ENCODE data around the gene COX7A2. TPM values are rescaled to one million over a fixed set of nuclear protein-coding genes. Genes with fewer than 3 reads are reported as not detected.

Gene COX7A2
- total RNA-seq, 1 donor from 2014 or later, result 280 TPM

DNA sequence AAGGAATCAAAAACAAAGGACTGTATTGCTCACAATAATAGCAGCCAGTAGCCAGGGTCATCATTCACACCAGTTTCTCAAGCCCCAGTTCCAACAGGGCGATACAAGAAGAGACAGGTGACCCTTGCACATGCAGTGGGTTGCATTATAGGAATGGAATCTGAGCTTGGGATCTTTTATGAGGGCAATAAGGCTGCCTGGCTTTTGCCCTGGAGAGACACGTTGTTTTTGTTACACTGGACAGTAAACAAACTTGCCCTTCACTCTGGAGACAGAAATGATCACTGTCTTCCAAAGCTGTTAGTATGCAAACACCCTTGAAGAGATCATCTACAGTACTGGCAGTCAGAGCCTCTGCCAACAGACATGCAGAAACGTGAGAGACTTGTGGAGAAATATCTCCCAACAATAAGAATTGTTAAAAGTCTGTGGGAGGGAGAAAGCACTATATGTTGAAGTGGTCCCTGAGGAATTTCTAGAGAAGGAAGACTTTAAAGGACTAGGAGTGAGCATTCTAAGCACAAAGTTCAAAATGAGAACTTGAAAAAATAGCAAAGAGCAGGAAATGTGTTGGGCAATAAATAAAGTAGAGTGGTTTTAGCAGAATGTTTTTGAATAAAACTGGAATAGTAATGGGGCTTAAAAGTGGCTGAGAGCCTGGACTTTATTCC, 31.5 kb downstream of the COX7A2 start:
- Histone ChIP-seq H3K9ac (ENCODE audit: low read depth in 1 of 3, low read length in 3 of 3) (no peak overlapping the region), H3K9me3 (ENCODE audit: control insufficient read depth in 3 of 3, low read length in 3 of 3) (no peaks in the 10 kb centered on the region), H3K4me3 (ENCODE audit: low read length in 3 of 3) (no peak overlapping the region), H3K27me3 (ENCODE audit: control insufficient read depth in 3 of 3, insufficient read depth in 3 of 3, low read length in 3 of 3) (peaks cover 6 to 17% (median 16%) of the 10 kb centered on the region in 3 donors), H3K4me1 (ENCODE audit: control insufficient read depth in 3 of 3, insufficient read depth in 3 of 3, low read length in 3 of 3) (peaks cover 4 to 9% (median 7%) of the 10 kb centered on the region in 3 donors), H3K36me3 (ENCODE audit: control insufficient read depth in 3 of 3, insufficient read depth in 3 of 3, low read length in 3 of 3) (no peaks in the 10 kb centered on the region), H3K27ac (ENCODE audit: low read depth, low read length) (no peak overlapping the region)

DNA sequence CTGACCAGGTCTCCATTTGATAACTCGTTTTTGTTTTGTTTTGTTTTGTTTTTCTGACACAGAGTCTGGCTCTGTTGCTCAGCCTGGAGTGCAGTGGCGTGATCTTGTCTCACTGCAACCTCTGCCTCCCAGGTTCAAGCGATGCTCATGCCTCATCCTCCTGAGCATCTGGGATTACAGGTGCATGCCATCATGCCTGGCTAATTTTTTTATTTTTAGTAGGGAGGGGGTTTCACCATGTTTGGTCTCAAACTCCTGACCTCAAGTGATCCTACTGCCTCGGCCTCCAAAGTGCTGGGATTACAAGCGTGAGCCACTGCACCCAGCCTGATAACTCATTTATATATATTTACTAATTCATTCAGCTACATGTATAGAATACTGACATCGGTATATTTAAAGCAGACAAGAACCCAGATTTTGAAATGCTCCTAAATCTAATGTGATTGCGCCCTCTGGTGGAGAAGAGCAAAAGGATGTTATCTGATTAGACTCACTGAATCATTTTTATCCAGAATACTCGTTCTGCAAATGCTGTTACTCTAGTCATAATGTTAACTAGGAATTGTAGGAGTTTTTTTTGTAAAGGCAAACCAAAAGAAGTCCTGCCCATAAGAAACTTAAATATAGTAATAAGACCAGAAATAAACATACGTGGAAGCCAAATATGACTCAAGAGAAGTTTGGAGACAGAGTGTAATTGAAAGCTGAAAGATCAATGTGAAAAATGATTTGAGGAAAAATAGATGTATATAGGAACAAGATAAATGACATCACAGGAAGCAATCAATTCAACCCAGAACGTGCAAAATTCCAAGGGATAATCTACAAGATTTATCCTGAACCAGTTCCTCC, 32.5 kb downstream of the COX7A2 start:
- Histone ChIP-seq H3K4me1 (ENCODE audit: control insufficient read depth in 3 of 3, insufficient read depth in 3 of 3, low read length in 3 of 3) (peaks cover 6 to 14% (median 12%) of the 10 kb centered on the region in 3 donors), H3K27ac (ENCODE audit: low read depth, low read length) (no peak overlapping the region), H3K9me3 (ENCODE audit: control insufficient read depth in 3 of 3, low read length in 3 of 3) (no peaks in the 10 kb centered on the region), H3K4me3 (ENCODE audit: low read length in 3 of 3) (no peak overlapping the region), H3K27me3 (ENCODE audit: control insufficient read depth in 3 of 3, insufficient read depth in 3 of 3, low read length in 3 of 3) (peaks cover 6 to 25% (median 24%) of the 10 kb centered on the region in 3 donors), H3K36me3 (ENCODE audit: control insufficient read depth in 3 of 3, insufficient read depth in 3 of 3, low read length in 3 of 3) (no peaks in the 10 kb centered on the region), H3K9ac (ENCODE audit: low read depth in 1 of 3, low read length in 3 of 3) (no peak overlapping the region)

DNA sequence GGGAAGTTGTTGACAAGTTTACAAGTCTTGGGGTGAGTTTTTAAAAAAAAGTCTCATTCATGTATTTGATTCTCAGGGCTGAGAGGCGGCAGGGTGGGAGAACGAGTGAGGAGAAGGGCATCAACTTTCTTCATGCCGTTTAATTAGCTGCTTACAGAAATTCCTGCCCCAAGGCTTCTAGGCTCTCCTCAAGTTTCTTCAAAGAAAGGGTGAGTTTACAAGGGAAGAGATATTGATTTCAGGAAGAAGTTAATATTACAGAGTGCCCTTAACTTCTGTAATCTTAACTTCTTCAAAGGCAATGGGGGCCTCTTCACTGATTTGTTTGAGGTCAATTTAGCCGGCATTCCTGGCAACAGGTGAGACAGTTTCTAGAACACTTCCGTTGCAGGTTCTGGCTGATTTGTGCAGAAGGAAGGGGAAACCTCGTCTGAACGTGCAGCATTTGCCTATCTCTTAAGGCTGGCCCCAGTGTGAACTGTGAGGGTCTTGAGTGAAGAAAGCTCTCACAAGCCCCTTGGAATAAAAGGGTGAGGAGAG, 34.3 kb downstream of the COX7A2 start:
- H3K36me3 ChIP-seq (ENCODE audit: control insufficient read depth in 3 of 3, insufficient read depth in 3 of 3, low read length in 3 of 3), result no peaks in the 10 kb centered on the region
- no peak overlapping the region for H3K4me3 ChIP-seq (ENCODE audit: low read length in 3 of 3)
- no peak overlapping the region for H3K27ac ChIP-seq (ENCODE audit: low read depth, low read length)

DNA sequence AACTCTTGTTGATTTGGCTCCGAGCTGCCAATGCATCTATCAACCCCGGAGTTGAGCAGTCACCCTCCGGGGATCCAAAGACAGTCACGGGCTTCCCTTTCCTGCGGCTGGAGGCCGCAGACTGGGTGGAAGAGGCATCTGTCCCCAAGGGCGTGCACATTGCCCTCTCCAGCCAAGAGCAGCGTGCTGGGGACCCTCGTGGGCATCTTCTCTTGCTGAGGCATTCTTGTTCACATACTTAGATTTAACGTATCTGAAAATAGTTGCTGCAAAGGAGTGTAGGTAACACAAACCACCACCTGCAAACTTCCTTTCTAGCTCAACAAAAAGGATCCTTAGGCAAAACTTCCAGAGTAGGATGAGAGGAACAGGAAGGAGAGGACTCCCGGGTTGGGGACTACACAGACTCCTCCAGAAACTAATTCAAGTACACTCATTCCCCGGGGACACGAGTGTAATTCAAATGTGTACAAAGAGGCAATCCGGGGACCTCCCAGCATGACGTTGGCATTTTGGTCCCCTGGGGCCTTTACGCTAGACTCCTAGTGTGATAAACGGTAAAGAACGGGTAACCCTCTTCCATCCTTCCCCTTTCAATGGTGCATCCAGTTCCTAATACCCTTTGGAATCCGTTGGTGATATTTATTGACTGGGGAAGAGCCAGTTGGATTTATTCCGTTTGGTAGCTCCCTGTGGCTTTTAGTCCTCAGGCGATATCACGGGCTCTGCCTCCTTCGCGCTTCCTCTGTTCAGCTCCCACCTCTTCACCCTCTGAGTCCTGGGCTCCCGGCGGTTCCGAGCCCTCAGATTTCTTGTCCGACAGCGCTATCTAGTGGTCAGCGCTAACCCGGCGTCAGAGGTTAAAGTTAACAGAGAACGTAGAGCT, 35.1 kb downstream of the COX7A2 start:
- Histone ChIP-seq H3K27ac (ENCODE audit: low read depth, low read length) (no peak overlapping the region), H3K4me1 (ENCODE audit: control insufficient read depth in 3 of 3, insufficient read depth in 3 of 3, low read length in 3 of 3) (peaks cover 23 to 35% (median 34%) of the 10 kb centered on the region in 3 donors), H3K36me3 (ENCODE audit: control insufficient read depth in 3 of 3, insufficient read depth in 3 of 3, low read length in 3 of 3) (no peaks in the 10 kb centered on the region), H3K9ac (ENCODE audit: low read depth in 1 of 3, low read length in 3 of 3) (peak overlapping the region; percentile 7 to 63 (median 41)), H3K4me3 (ENCODE audit: low read length in 3 of 3) (peak overlapping the region; percentile 47 to 70 (median 52)), H3K9me3 (ENCODE audit: control insufficient read depth in 3 of 3, low read length in 3 of 3) (no peaks in the 10 kb centered on the region), H3K27me3 (ENCODE audit: control insufficient read depth in 3 of 3, insufficient read depth in 3 of 3, low read length in 3 of 3) (peaks cover 20 to 49% (median 45%) of the 10 kb centered on the region in 3 donors)

More for the DNA sequence above, 34.3 kb downstream of the COX7A2 start:
- Histone ChIP-seq H3K27me3 (ENCODE audit: control insufficient read depth in 3 of 3, insufficient read depth in 3 of 3, low read length in 3 of 3) (peaks cover 15 to 43% (median 38%) of the 10 kb centered on the region in 3 donors), H3K9me3 (ENCODE audit: control insufficient read depth in 3 of 3, low read length in 3 of 3) (no peaks in the 10 kb centered on the region), H3K4me1 (ENCODE audit: control insufficient read depth in 3 of 3, insufficient read depth in 3 of 3, low read length in 3 of 3) (peaks cover 23 to 30% (median 29%) of the 10 kb centered on the region in 3 donors), H3K9ac (ENCODE audit: low read depth in 1 of 3, low read length in 3 of 3) (no peak overlapping the region)

DNA sequence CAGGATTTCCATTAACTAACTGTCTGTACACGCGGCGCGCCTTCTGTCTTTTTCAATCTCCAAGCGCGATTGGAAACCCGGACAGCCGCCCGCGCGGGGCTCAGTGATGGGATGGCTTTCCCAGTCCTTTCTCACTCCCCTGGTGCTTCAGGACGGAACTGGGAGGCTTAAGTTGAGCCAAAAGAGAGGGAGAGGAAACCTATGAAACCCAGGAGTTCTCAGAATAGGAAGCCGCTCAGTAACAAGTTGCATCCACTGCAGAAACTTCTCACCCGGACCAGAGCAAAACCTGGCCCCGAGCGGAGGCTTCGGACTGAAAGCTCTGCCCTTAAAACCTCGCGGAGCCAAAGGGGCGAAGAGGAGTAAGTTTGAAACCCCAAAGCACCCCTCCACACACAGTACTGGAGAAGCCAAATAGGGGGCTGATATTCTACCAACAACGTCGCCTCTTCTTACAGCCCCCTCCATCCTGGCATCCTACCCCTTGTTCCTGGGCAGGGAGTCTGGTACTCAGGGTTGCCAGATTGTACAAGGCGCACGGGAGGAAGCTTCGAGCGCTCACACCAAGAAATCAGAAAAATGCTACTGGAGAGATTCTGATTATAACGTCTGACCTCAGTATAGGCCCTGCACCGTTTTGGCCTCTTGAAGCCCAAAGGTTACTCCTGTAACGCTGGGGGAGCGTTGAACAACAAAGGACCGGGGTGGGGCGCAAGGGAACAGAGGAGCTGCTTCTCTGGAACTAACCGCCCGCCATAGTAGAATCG, 36.8 kb downstream of the COX7A2 start:
- Histone ChIP-seq H3K27ac (ENCODE audit: low read depth, low read length) (peak overlapping the region; percentile 50), H3K9me3 (ENCODE audit: control insufficient read depth in 3 of 3, low read length in 3 of 3) (no peaks in the 10 kb centered on the region), H3K27me3 (ENCODE audit: control insufficient read depth in 3 of 3, insufficient read depth in 3 of 3, low read length in 3 of 3) (peaks cover 31 to 60% (median 59%) of the 10 kb centered on the region in 3 donors), H3K4me3 (ENCODE audit: low read length in 3 of 3) (peak overlapping the region; percentile 72 to 78 (median 74)), H3K4me1 (ENCODE audit: control insufficient read depth in 3 of 3, insufficient read depth in 3 of 3, low read length in 3 of 3) (peaks cover 26 to 42% (median 35%) of the 10 kb centered on the region in 3 donors), H3K36me3 (ENCODE audit: control insufficient read depth in 3 of 3, insufficient read depth in 3 of 3, low read length in 3 of 3) (no peaks in the 10 kb centered on the region), H3K9ac (ENCODE audit: low read depth in 1 of 3, low read length in 3 of 3) (peak overlapping the region in 2 of 3 donors; percentile 36 to 50)

DNA sequence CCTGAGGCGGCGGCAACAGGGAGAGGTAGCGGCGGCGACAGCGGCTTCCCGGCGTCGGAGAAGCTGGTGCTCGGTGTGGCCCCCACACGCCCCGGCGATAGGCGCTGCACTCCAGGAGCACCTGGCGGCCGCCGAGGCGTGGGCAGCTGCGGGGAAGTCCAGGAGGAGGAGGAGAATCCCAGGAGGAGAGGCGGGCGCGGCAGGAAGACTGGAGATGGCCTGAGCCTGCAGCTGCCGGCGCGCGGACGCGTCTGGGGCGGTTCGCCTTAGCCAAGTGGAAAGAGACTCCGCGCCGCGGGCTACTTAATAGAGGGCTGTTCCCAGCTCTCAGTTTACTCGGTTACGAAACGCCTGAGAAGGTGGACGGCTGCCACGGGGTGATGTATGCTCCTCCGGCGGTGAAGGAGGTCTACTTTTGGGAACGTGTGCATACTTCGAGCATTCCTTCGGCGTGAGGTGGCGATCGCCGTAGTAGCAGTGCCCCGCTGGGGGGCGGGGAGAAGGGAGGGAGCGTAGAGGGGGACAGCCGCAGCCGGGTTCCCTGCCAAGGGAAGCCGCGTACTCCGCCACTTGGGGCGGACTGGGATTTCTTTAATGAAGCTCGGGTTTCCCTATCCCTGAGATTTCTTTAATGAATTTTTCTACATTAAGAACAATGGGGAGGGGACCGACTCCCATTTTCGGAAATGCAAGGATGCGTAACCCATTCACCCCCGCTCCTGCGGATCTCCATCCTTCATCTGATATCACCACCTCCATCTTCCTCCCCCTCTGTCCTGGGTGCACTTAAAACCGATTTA, 37.6 kb downstream of the COX7A2 start, which contains the start of gene COL12A1:
Gene COL12A1, minus strand, starts transcription at position 278 of the 800 bp plus-strand sequence. CDS start 3,261 bp downstream, outside the sequence.
- no peaks in the 10 kb centered on the region for H3K36me3 ChIP-seq (ENCODE audit: control insufficient read depth in 3 of 3, insufficient read depth in 3 of 3, low read length in 3 of 3)
- H3K4me1 ChIP-seq (ENCODE audit: control insufficient read depth in 3 of 3, insufficient read depth in 3 of 3, low read length in 3 of 3), result peaks cover 26 to 45% (median 35%) of the 10 kb centered on the region in 3 donors
- peak within 1 kb of the TSS; percentile 70 for H3K27ac ChIP-seq (ENCODE audit: low read depth, low read length)
- H3K9me3 ChIP-seq (ENCODE audit: control insufficient read depth in 3 of 3, low read length in 3 of 3), result no peaks in the 10 kb centered on the region
- peak within 1 kb of the TSS; percentile 71 to 77 (median 73) for H3K9ac ChIP-seq (ENCODE audit: low read depth in 1 of 3, low read length in 3 of 3)
- H3K27me3 ChIP-seq (ENCODE audit: control insufficient read depth in 3 of 3, insufficient read depth in 3 of 3, low read length in 3 of 3), result peaks cover 32 to 61% (median 59%) of the 10 kb centered on the region in 3 donors
- peak within 1 kb of the TSS; percentile 72 to 78 (median 74) for H3K4me3 ChIP-seq (ENCODE audit: low read length in 3 of 3)

DNA sequence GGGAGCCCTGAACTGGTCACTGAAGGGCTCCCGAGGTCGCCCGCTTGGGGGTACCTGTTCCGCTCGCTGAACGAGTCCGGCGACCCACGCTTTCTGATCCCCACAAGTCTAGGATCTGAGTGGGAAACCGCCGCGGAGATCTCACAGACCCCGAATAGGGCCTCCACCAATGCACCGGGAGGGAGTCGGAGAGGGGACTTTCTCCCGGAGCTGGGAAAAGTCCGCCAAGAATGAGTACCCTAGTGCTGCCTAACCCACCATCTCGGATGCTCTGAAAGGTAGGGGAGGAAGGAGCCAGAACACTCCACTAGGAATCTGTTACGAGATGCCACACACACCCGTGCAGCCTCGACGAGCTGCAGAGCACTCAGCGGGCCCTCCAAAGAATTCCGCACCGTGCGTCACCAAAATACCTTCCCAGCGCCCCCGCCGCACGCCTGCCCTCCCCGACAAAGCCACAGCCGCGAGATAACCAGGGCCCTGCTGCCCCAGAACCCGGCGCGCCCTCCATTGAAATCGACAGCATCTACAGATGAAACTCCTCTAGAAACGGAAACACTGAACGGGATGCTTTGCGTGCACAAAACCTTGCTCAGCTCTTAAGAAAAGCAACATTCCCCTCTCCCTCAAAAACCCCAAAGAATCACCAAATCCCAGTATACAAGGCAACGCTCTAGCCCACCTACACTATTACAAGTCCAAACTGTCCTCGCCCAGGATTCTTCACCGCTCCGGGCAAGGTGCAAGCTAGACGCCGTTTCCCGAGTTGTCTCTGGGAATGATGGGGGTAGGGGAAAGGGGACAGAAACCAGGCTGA, 38.4 kb downstream of the COX7A2 start:
- Histone ChIP-seq H3K36me3 (ENCODE audit: control insufficient read depth in 3 of 3, insufficient read depth in 3 of 3, low read length in 3 of 3) (no peaks in the 10 kb centered on the region), H3K9ac (ENCODE audit: low read depth in 1 of 3, low read length in 3 of 3) (peak overlapping the region; percentile 71 to 77 (median 73)), H3K27me3 (ENCODE audit: control insufficient read depth in 3 of 3, insufficient read depth in 3 of 3, low read length in 3 of 3) (peaks cover 32 to 61% (median 59%) of the 10 kb centered on the region in 3 donors), H3K4me3 (ENCODE audit: low read length in 3 of 3) (peak overlapping the region; percentile 72 to 78 (median 74)), H3K4me1 (ENCODE audit: control insufficient read depth in 3 of 3, insufficient read depth in 3 of 3, low read length in 3 of 3) (peaks cover 26 to 45% (median 35%) of the 10 kb centered on the region in 3 donors), H3K27ac (ENCODE audit: low read depth, low read length) (peak overlapping the region; percentile 70), H3K9me3 (ENCODE audit: control insufficient read depth in 3 of 3, low read length in 3 of 3) (no peaks in the 10 kb centered on the region)

Measured in skeletal muscle tissue (tissue), 4 donors.